Measurements from ENCODE around the gene SOSTDC1. TPM values are rescaled to one million over a fixed set of nuclear protein-coding genes. Genes with fewer than 3 reads are reported as not detected.

Gene SOSTDC1
- polyA plus RNA-seq, 1 donor from 2014 or later: 0.52 TPM

- no peaks in the 10 kb centered on the region for H3K9me3 ChIP-seq (ENCODE audit: low read length)
- no peaks in the 10 kb centered on the region for H3K9me2 ChIP-seq (ENCODE audit: insufficient read depth, low read length)
- no peaks in the 10 kb centered on the region for H3K79me2 ChIP-seq (replicated peaks; ENCODE audit: insufficient read depth, low read length)
- no peak overlapping the region for H3K4me3 ChIP-seq (ENCODE audit: low read length)
- no peak overlapping the region for H2AFZ ChIP-seq (ENCODE audit: low read depth, low read length)
- H4K20me1 ChIP-seq (ENCODE audit: insufficient read depth): no peaks in the 10 kb centered on the region
- no peak overlapping the region for H3K27ac ChIP-seq (ENCODE audit: low read length)
- H3K27me3 ChIP-seq (ENCODE audit: insufficient read depth, low read depth, low read length): peaks cover 2% of the 10 kb centered on the region
- no peaks in the 10 kb centered on the region for H3K36me3 ChIP-seq (ENCODE audit: insufficient read depth, low read length)
- no peaks in the 10 kb centered on the region for H3F3A ChIP-seq (ENCODE audit: insufficient read depth, low read length, poor library complexity, severe bottlenecking)
- no peak overlapping the region for H3K4me2 ChIP-seq (ENCODE audit: low read length)
- H3K9ac ChIP-seq (ENCODE audit: low read length): no peak overlapping the region
- TF ChIP-seq TAF1 (IDR thresholded peaks at IDR 0.05; ENCODE audit: low read depth): no peak
- no peak for TF ChIP-seq REST (IDR thresholded peaks at IDR 0.05; ENCODE audit: borderline replicate concordance)
- no peak for TF ChIP-seq MXI1 (conservative IDR thresholded peaks at IDR 0.05; ENCODE audit: poor library complexity, severe bottlenecking)
- TF ChIP-seq EZH2 (IDR thresholded peaks at IDR 0.05; ENCODE audit: borderline replicate concordance, insufficient read depth, low read length, poor library complexity, severe bottlenecking): no peak
- no peak for TF ChIP-seq RAD21 (conservative IDR thresholded peaks at IDR 0.05)
- TF ChIP-seq CTCF (IDR thresholded peaks at IDR 0.05; ENCODE audit: poor library complexity, severe bottlenecking): no peak
Measured at GRCh38 chr7:16416289-16417282, 49.0 kb downstream of the SOSTDC1 start.

- no peaks in the 10 kb centered on the region for H3K9me3 ChIP-seq (ENCODE audit: low read length)
- no peaks in the 10 kb centered on the region for H3F3A ChIP-seq (ENCODE audit: insufficient read depth, low read length, poor library complexity, severe bottlenecking)
- no peak overlapping the region for H2AFZ ChIP-seq (ENCODE audit: low read depth, low read length)
- TF ChIP-seq SMC3 (conservative IDR thresholded peaks at IDR 0.05; ENCODE audit: poor library complexity): no peak
- no peak for TF ChIP-seq POLR2AphosphoS5 (IDR thresholded peaks at IDR 0.05)
- no peak for TF ChIP-seq MXI1 (conservative IDR thresholded peaks at IDR 0.05; ENCODE audit: poor library complexity, severe bottlenecking)
- TF ChIP-seq EZH2 (IDR thresholded peaks at IDR 0.05; ENCODE audit: borderline replicate concordance, insufficient read depth, low read length, poor library complexity, severe bottlenecking): no peak
- TF ChIP-seq TAF1 (IDR thresholded peaks at IDR 0.05; ENCODE audit: low read depth): no peak
- TF ChIP-seq RAD21 (conservative IDR thresholded peaks at IDR 0.05): no peak
- TF ChIP-seq EP300 (conservative IDR thresholded peaks at IDR 0.05; ENCODE audit: poor library complexity, severe bottlenecking): no peak
- TF ChIP-seq REST (IDR thresholded peaks at IDR 0.05; ENCODE audit: borderline replicate concordance): no peak
- TF ChIP-seq CTCF (IDR thresholded peaks at IDR 0.05; ENCODE audit: poor library complexity, severe bottlenecking): no peak
- H3K27me3 ChIP-seq (ENCODE audit: insufficient read depth, low read depth, low read length): no peaks in the 10 kb centered on the region
- H4K20me1 ChIP-seq (ENCODE audit: insufficient read depth): no peaks in the 10 kb centered on the region
- H3K4me3 ChIP-seq (ENCODE audit: low read length): no peak overlapping the region
- H3K79me2 ChIP-seq (replicated peaks; ENCODE audit: insufficient read depth, low read length): no peaks in the 10 kb centered on the region
- no peak overlapping the region for H3K4me2 ChIP-seq (ENCODE audit: low read length)
- H3K36me3 ChIP-seq (ENCODE audit: insufficient read depth, low read length): no peaks in the 10 kb centered on the region
- H3K27ac ChIP-seq (ENCODE audit: low read length): no peak overlapping the region
- no peaks in the 10 kb centered on the region for H3K9me2 ChIP-seq (ENCODE audit: insufficient read depth, low read length)
- no peak overlapping the region for H3K9ac ChIP-seq (ENCODE audit: low read length)
Measured at GRCh38 chr7:16412274-16413254, 53.0 kb downstream of the SOSTDC1 start.
